SK-N-SH treated with all-trans-retinoic acid at 6 μM for 48 hours (cell line): ENCODE measurements around the gene FHIT.

Experiments used
- ATAC-seq: fragments of 200-7000 bp; cut with Tn5 transposase; 3 replicates; pipeline ENCODE4 v1.9.1; 2020; ENCODE audit warnings: mild to moderate bottlenecking, moderate library complexity
- ARNTL ChIP-seq: fragments of 450-650 bp; formaldehyde crosslinking; IDR thresholded peaks from 2 replicates; pipeline ENCODE4 v1.5.0; 2020; ENCODE audit warnings: low read depth, mild to moderate bottlenecking, moderate library complexity, borderline replicate concordance
- BACH2 ChIP-seq: fragments of 250-450 bp; sonication (Bioruptor Pico); IDR thresholded peaks from 2 replicates; pipeline ENCODE4 v1.9.0; 2021; ENCODE audit warnings: mild to moderate bottlenecking, borderline replicate concordance
- CREB5 ChIP-seq: fragments of 250-450 bp; sonication (Bioruptor Pico); IDR thresholded peaks from 2 replicates; pipeline ENCODE4 v1.5.1; 2020; ENCODE audit warnings: low read depth, mild to moderate bottlenecking, moderate library complexity
- CSRNP3 ChIP-seq: fragments of 250-450 bp; sonication (Bioruptor Pico); IDR thresholded peaks from 2 replicates; pipeline ENCODE4 v1.5.1; 2021; ENCODE audit warnings: mild to moderate bottlenecking, moderate library complexity
- ESRRG ChIP-seq: fragments of 250-450 bp; sonication (Bioruptor Pico); IDR thresholded peaks from 2 replicates; pipeline ENCODE4 v1.6.1; 2021; ENCODE audit warnings: mild to moderate bottlenecking
- GLIS3 ChIP-seq: fragments of 250-450 bp; sonication (Bioruptor Pico); IDR thresholded peaks from 2 replicates; pipeline ENCODE4 v1.5.0; 2020; ENCODE audit warnings: mild to moderate bottlenecking, moderate library complexity
- ISL1 ChIP-seq: fragments of 250-450 bp; sonication (Bioruptor Pico); IDR thresholded peaks from 2 replicates; pipeline ENCODE4 v2.1.2; 2022; ENCODE audit warnings: mild to moderate bottlenecking, moderate library complexity
- OSR1 ChIP-seq: fragments of 250-450 bp; sonication (Bioruptor Pico); IDR thresholded peaks from 2 replicates; pipeline ENCODE4 v1.8.0; 2022; ENCODE audit warnings: moderate library complexity, mild to moderate bottlenecking, inconsistent platforms
- PATZ1 ChIP-seq: fragments of 250-450 bp; sonication (Bioruptor Pico); IDR thresholded peaks from 2 replicates; pipeline ENCODE4 v1.8.0; 2020; ENCODE audit warnings: mild to moderate bottlenecking, moderate library complexity, borderline replicate concordance
- POU6F1 ChIP-seq: fragments of 250-450 bp; sonication (Bioruptor Pico); IDR thresholded peaks from 2 replicates; pipeline ENCODE4 v1.8.0; 2021; ENCODE audit warnings: low read depth, mild to moderate bottlenecking, moderate library complexity, borderline replicate concordance
- PPARA ChIP-seq: fragments of 250-450 bp; sonication (Bioruptor Pico); IDR thresholded peaks from 2 replicates; pipeline ENCODE4 v1.5.0; 2020; ENCODE audit warnings: mild to moderate bottlenecking, borderline replicate concordance
- SNAI2 ChIP-seq: fragments of 250-450 bp; sonication (Bioruptor Pico); IDR thresholded peaks from 2 replicates; pipeline ENCODE4 v1.5.0; 2020; ENCODE audit warnings: mild to moderate bottlenecking, moderate library complexity
- TCF4 ChIP-seq: fragments of 250-450 bp; sonication (Bioruptor Pico); IDR thresholded peaks from 2 replicates; pipeline ENCODE4 v1.8.0; 2021; ENCODE audit warnings: mild to moderate bottlenecking, moderate library complexity, borderline replicate concordance
- TOX ChIP-seq: fragments of 250-450 bp; sonication (Bioruptor Pico); IDR thresholded peaks from 2 replicates; pipeline ENCODE4 v1.8.0; 2021; ENCODE audit warnings: mild to moderate bottlenecking, moderate library complexity, borderline replicate concordance
- TSHZ2 ChIP-seq: fragments of 250-450 bp; sonication (Bioruptor Pico); IDR thresholded peaks from 2 replicates; pipeline ENCODE4 v1.5.0; 2020; ENCODE audit warnings: mild to moderate bottlenecking, moderate library complexity
- ZC3H10 ChIP-seq: fragments of 250-450 bp; sonication (Bioruptor Pico); IDR thresholded peaks from 2 replicates; pipeline ENCODE4 v1.5.1; 2021; ENCODE audit warnings: mild to moderate bottlenecking, moderate library complexity
- ZFP3 ChIP-seq: fragments of 250-450 bp; sonication (Bioruptor Pico); IDR thresholded peaks from 2 replicates; pipeline ENCODE4 v1.5.0; 2020; ENCODE audit warnings: mild to moderate bottlenecking, moderate library complexity
- ZFP30 ChIP-seq: fragments of 450-650 bp; formaldehyde crosslinking; IDR thresholded peaks from 2 replicates; pipeline ENCODE4 v1.5.0; 2022; ENCODE audit warnings: mild to moderate bottlenecking, moderate library complexity
- ZNF565 ChIP-seq: fragments of 450-650 bp; formaldehyde crosslinking; conservative IDR thresholded peaks from 2 replicates; pipeline ENCODE4 v1.5.0; 2020; ENCODE audit warnings: low read depth, mild to moderate bottlenecking, moderate library complexity
- ZNF70 ChIP-seq: fragments of 450-650 bp; formaldehyde crosslinking; IDR thresholded peaks from 2 replicates; pipeline ENCODE4 v1.5.0; 2020; ENCODE audit warnings: mild to moderate bottlenecking, moderate library complexity
- ZNF8 ChIP-seq: fragments of 450-650 bp; formaldehyde crosslinking; IDR thresholded peaks from 2 replicates; pipeline ENCODE4 v1.5.0; 2020; ENCODE audit warnings: mild to moderate bottlenecking, moderate library complexity

The FHIT gene

GRCh38 chr3:60886518-60886917, 364.7 kb downstream of the FHIT start:
- TF ChIP-seq SNAI2 (no peak), ZNF70 (no peak), ESRRG (no peak), ZNF565 (CRISPR knock-in tag) (no peak), ZC3H10 (no peak), TOX (CRISPR knock-in tag) (no peak), PPARA (CRISPR knock-in tag) (no peak), ZFP3 (CRISPR knock-in tag) (no peak), TSHZ2 (CRISPR knock-in tag) (no peak), ZFP30 (no peak), ISL1 (CRISPR knock-in tag) (no peak), TCF4 (no peak), OSR1 (no peak), CSRNP3 (no peak), CREB5 (CRISPR knock-in tag) (no peak), GLIS3 (CRISPR knock-in tag) (no peak), BACH2 (CRISPR knock-in tag) (no peak), ZNF8 (CRISPR knock-in tag) (no peak)
- no peak for ATAC-seq

GRCh38 chr3:60884005-60884404, 367.2 kb downstream of the FHIT start:
- no peak for ATAC-seq
- TF ChIP-seq PATZ1 (CRISPR knock-in tag) (no peak), OSR1 (no peak), ZNF70 (no peak)

- TF ChIP-seq POU6F1 (CRISPR knock-in tag) (no peak), SNAI2 (no peak), ARNTL (CRISPR knock-in tag) (no peak), CREB5 (CRISPR knock-in tag) (no peak), OSR1 (no peak), ZNF565 (CRISPR knock-in tag) (no peak), TSHZ2 (CRISPR knock-in tag) (no peak), GLIS3 (CRISPR knock-in tag) (no peak), BACH2 (CRISPR knock-in tag) (no peak), CSRNP3 (no peak), ESRRG (no peak), ISL1 (CRISPR knock-in tag) (no peak), TOX (CRISPR knock-in tag) (no peak), ZFP3 (CRISPR knock-in tag) (no peak), PPARA (CRISPR knock-in tag) (no peak)
- no peak for ATAC-seq
Measured at GRCh38 chr3:60877188-60877587, 374.1 kb downstream of the FHIT start.
